CD14-positive monocyte (primary cell): ENCODE data around the gene ZNF280D. TPM values are rescaled to one million over a fixed set of nuclear protein-coding genes. Genes with fewer than 3 reads are reported as not detected.

Source experiments
- DNase-seq, 3 donors: peaks; one replicate each; pipeline ENCODE4 v3.0.0-alpha.2; 2011 to 2022
- H2AFZ ChIP-seq: 2 replicates; pipeline ENCODE4 v1.6.0; 2012; ENCODE audit warnings: mild to moderate bottlenecking, low read depth, low read length, inconsistent platforms; ENCODE audit not compliant: insufficient read depth, poor library complexity, severe bottlenecking
- H3K27ac ChIP-seq, 2 donors: 1 replicate in 1 of 2; 2 replicates in 1 of 2; pipeline ENCODE4 v1.5.1; 2012 to 2013; ENCODE audit warnings: low read length in 2 of 2, control low read depth in 1 of 2, inconsistent platforms in 1 of 2, low read depth in 1 of 2, mild to moderate bottlenecking in 1 of 2
- H3K27me3 ChIP-seq, 2 donors: one replicate each; pipeline versions ENCODE4 v1.6.0 to v1.6.1; 2011 to 2013; ENCODE audit warnings: low read length in 2 of 2; ENCODE audit not compliant: control insufficient read depth in 2 of 2, insufficient read depth in 2 of 2
- H3K36me3 ChIP-seq, 2 donors: replicated peaks in 1 of 2; 1 replicate in 1 of 2; 2 replicates in 1 of 2; pipeline versions ENCODE4 v1.5.1 to v1.6.1; 2012 to 2013; ENCODE audit warnings: low read length in 2 of 2, control low read depth in 1 of 2, inconsistent platforms in 1 of 2, mild to moderate bottlenecking in 1 of 2; ENCODE audit not compliant: insufficient read depth in 2 of 2, control insufficient read depth in 1 of 2
- H3K4me1 ChIP-seq, 2 donors: 1 replicate in 1 of 2; 2 replicates in 1 of 2; pipeline versions ENCODE4 v1.5.1 to v1.6.1; 2012 to 2013; ENCODE audit warnings: low read length in 2 of 2, control low read depth in 1 of 2, inconsistent platforms in 1 of 2, mild to moderate bottlenecking in 1 of 2, moderate library complexity in 1 of 2; ENCODE audit not compliant: insufficient read depth in 2 of 2, control insufficient read depth in 1 of 2
- H3K4me2 ChIP-seq: replicated peaks from 2 replicates; pipeline ENCODE3; 2012; ENCODE audit warnings: low read length, moderate library complexity, mild to moderate bottlenecking; ENCODE audit not compliant: poor library complexity, severe bottlenecking; ENCODE audit errors: extremely low read depth
- H3K4me3 ChIP-seq, 3 experiments: fragments of 200-600 bp in 1 of 3; sonication (generic) in 1 of 3; replicated peaks in 1 of 3; 1 replicate in 2 of 3; 2 replicates in 1 of 3; pipeline ENCODE4 v1.5.1; 2011 to 2013; ENCODE audit warnings: low read length in 3 of 3, mild to moderate bottlenecking in 3 of 3, control low read depth in 2 of 3, low read depth in 2 of 3, inconsistent platforms in 1 of 3, moderate library complexity in 1 of 3
- H3K79me2 ChIP-seq: 2 replicates; pipeline ENCODE4 v1.6.0; 2012; ENCODE audit warnings: mild to moderate bottlenecking, control low read depth, inconsistent platforms, low read length, moderate library complexity; ENCODE audit not compliant: insufficient read depth
- H3K9ac ChIP-seq: 2 replicates; pipeline ENCODE4 v1.6.0; 2017; ENCODE audit warnings: low read length, mild to moderate bottlenecking; ENCODE audit not compliant: insufficient read depth, poor library complexity, severe bottlenecking
- H3K9me3 ChIP-seq, 2 donors: replicated peaks in 1 of 2; 1 replicate in 1 of 2; 2 replicates in 1 of 2; pipeline versions ENCODE4 v1.5.1 to v1.6.1; 2012 to 2013; ENCODE audit warnings: low read length in 2 of 2, control low read depth in 1 of 2; ENCODE audit not compliant: control insufficient read depth in 1 of 2, insufficient read depth in 1 of 2
- H4K20me1 ChIP-seq: 2 replicates; pipeline ENCODE4 v1.6.0; 2012; ENCODE audit warnings: mild to moderate bottlenecking, low read length, control low read depth, moderate library complexity; ENCODE audit not compliant: insufficient read depth
- H3K27ac Mint-ChIP-seq, 7 donors: one replicate each; pipeline ENCODE4 v1.8.0; 2020; ENCODE audit warnings: mild to moderate bottlenecking in 7 of 7, mixed read lengths in 7 of 7, moderate library complexity in 6 of 7, inconsistent platforms in 2 of 7
- H3K27me3 Mint-ChIP-seq, 3 donors: one replicate each; pipeline ENCODE4 v1.8.0; 2021 to 2022; ENCODE audit warnings: low read depth in 3 of 3, mild to moderate bottlenecking in 3 of 3, mixed read lengths in 3 of 3, moderate library complexity in 3 of 3, inconsistent platforms in 1 of 3
- H3K36me3 Mint-ChIP-seq, 2 donors: one replicate each; pipeline ENCODE4 v1.8.0; 2020; ENCODE audit warnings: mixed read lengths in 2 of 2, inconsistent platforms in 1 of 2, mild to moderate bottlenecking in 1 of 2
- H3K4me1 Mint-ChIP-seq: one replicate; pipeline ENCODE4 v1.8.0; 2020; ENCODE audit warnings: mild to moderate bottlenecking, mixed read lengths
- H3K4me3 Mint-ChIP-seq, 2 donors: one replicate each; pipeline ENCODE4 v1.8.0; 2020; ENCODE audit warnings: mild to moderate bottlenecking in 2 of 2, mixed read lengths in 2 of 2, moderate library complexity in 1 of 2
- H3K9me3 Mint-ChIP-seq, 7 donors: one replicate each; pipeline ENCODE4 v1.8.0; 2020 to 2022; ENCODE audit warnings: mixed read lengths in 7 of 7, mild to moderate bottlenecking in 6 of 7, moderate library complexity in 6 of 7, inconsistent platforms in 2 of 7
- WGBS: methylation state at CpG from one replicate; pipeline ENCODE4 v1.1.5; 2013; ENCODE audit warnings: missing lambda C conversion rate; ENCODE audit not compliant: insufficient coverage; 5-methylcytosine and 5-hydroxymethylcytosine counted together
- intact Hi-C, 2 donors: fragments of 100-400 bp; cut with micrococcal nuclease; formaldehyde crosslinking; loops; one replicate each; pipeline versions ENCODE4 v1.15.0 to v1.15.1; 2023
- polyA plus RNA-seq, 3 donors: library from polyadenylated mRNA; depleted of rRNA in 1 of 3; unstranded in 2 of 3; stranded (reverse) in 1 of 3; fragments of 300-500 nt in 2 of 3; fragments of >200 nt in 1 of 3; fragmentation: Illumina TruSeq in 2 of 3; gene quantifications; 1 replicate in 2 of 3; 2 replicates in 1 of 3; pipeline ENCODE4 v1.2.3, GENCODE V29; 2012 to 2021
- TF ChIP-seq, protein P1 (sequence below): fragments of 200-600 bp; IDR thresholded peaks from one replicate; pipeline ENCODE4 v1.8.0; 2022; ENCODE audit warnings: antibody characterized with exemption, mild to moderate bottlenecking

Gene ZNF280D
- polyA plus RNA-seq, 3 donors: 5.1 to 14.2 (median 8.0) TPM

GRCh38 chr15:56677271-56677670 is 56.0 kb downstream of the ZNF280D start:
- peaks cover 39 to 79% of the 10 kb centered on the region in 2 donors for H3K36me3 ChIP-seq
- peaks cover 57 to 65% of the 10 kb centered on the region in 2 donors for H3K36me3 Mint-ChIP-seq

DNA sequence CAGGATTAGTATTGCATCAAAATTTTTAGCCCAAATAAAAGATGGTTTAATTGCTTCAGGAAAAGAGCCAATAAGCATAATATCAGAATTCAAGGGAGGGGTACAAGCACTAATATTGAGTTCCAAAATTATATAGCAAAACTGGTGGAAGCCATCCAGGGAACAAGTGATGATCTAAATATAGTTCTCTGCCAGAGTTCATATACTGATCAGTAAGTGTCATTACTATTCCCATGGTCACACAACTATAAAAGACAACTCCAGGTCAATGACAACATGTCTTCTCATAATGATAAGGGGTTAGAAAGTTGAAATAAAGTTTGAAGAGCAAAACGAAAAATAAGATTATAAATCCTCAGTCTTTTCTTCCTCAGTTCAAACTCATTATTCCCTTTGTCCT is 57.4 kb downstream of the ZNF280D start:
- Histone ChIP-seq H3K4me1 (no peaks in the 10 kb centered on the region), H3K79me2 (no peaks in the 10 kb centered on the region), H3K27ac (no peak overlapping the region), H2AFZ (no peak overlapping the region), H3K4me3 (no peak overlapping the region), H3K9me3 (no peaks in the 10 kb centered on the region), H3K27me3 (no peaks in the 10 kb centered on the region), H3K36me3 (peaks cover 32 to 79% of the 10 kb centered on the region in 2 donors), H4K20me1 (no peaks in the 10 kb centered on the region), H3K9ac (no peak overlapping the region), H3K4me2 (no peak overlapping the region)
- H3K4me3 Mint-ChIP-seq: no peak overlapping the region
- H3K27me3 Mint-ChIP-seq: no peaks in the 10 kb centered on the region
- TF ChIP-seq, protein P1, sequence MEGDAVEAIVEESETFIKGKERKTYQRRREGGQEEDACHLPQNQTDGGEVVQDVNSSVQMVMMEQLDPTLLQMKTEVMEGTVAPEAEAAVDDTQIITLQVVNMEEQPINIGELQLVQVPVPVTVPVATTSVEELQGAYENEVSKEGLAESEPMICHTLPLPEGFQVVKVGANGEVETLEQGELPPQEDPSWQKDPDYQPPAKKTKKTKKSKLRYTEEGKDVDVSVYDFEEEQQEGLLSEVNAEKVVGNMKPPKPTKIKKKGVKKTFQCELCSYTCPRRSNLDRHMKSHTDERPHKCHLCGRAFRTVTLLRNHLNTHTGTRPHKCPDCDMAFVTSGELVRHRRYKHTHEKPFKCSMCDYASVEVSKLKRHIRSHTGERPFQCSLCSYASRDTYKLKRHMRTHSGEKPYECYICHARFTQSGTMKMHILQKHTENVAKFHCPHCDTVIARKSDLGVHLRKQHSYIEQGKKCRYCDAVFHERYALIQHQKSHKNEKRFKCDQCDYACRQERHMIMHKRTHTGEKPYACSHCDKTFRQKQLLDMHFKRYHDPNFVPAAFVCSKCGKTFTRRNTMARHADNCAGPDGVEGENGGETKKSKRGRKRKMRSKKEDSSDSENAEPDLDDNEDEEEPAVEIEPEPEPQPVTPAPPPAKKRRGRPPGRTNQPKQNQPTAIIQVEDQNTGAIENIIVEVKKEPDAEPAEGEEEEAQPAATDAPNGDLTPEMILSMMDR: no peak
- no CpG with 5 or more reads among the region's 1 CpG for WGBS
- intact Hi-C loops: no loop called here
- DNase-seq: no peak
- H3K36me3 Mint-ChIP-seq: peaks cover 66 to 72% of the 10 kb centered on the region in 2 donors
- H3K27ac Mint-ChIP-seq: no peak overlapping the region
- H3K9me3 Mint-ChIP-seq: no peaks in the 10 kb centered on the region
- no peaks in the 10 kb centered on the region for H3K4me1 Mint-ChIP-seq

More at GRCh38 chr15:56677271-56677670, 56.0 kb downstream of the ZNF280D start:
- Histone ChIP-seq H3K9ac (no peak overlapping the region), H3K27ac (no peak overlapping the region), H3K4me3 (no peak overlapping the region), H3K4me1 (no peaks in the 10 kb centered on the region), H2AFZ (no peak overlapping the region), H3K27me3 (no peaks in the 10 kb centered on the region), H3K9me3 (no peaks in the 10 kb centered on the region), H4K20me1 (no peaks in the 10 kb centered on the region), H3K4me2 (no peak overlapping the region), H3K79me2 (no peaks in the 10 kb centered on the region)
- Mint-ChIP-seq H3K27me3 (no peaks in the 10 kb centered on the region), H3K4me1 (no peaks in the 10 kb centered on the region), H3K4me3 (no peak overlapping the region), H3K9me3 (no peaks in the 10 kb centered on the region), H3K27ac (no peak overlapping the region)
- WGBS: no CpG with 5 or more reads among the region's 1 CpG
- DNase-seq: no peak
- intact Hi-C loops: no loop called here
- TF ChIP-seq, protein P1: no peak
